GM19455 (cell line): ENCODE measurements around the gene ATG3.
A peak's percentile ranks its signal among the peaks of the same experiment; 100 is the strongest.
"Not testable (repeated sequence)": the region's sequence is repeated elsewhere in the genome, so short reads cannot be mapped to it uniquely, and the experiment has no call there.

ENCODE experiments used
- ATAC-seq: cut with Tn5 transposase; IDR thresholded peaks from one replicate; pipeline ENCODE4 v1.9.1; 2021; ENCODE audit not compliant: unreplicated experiment

Gene ATG3

DNA sequence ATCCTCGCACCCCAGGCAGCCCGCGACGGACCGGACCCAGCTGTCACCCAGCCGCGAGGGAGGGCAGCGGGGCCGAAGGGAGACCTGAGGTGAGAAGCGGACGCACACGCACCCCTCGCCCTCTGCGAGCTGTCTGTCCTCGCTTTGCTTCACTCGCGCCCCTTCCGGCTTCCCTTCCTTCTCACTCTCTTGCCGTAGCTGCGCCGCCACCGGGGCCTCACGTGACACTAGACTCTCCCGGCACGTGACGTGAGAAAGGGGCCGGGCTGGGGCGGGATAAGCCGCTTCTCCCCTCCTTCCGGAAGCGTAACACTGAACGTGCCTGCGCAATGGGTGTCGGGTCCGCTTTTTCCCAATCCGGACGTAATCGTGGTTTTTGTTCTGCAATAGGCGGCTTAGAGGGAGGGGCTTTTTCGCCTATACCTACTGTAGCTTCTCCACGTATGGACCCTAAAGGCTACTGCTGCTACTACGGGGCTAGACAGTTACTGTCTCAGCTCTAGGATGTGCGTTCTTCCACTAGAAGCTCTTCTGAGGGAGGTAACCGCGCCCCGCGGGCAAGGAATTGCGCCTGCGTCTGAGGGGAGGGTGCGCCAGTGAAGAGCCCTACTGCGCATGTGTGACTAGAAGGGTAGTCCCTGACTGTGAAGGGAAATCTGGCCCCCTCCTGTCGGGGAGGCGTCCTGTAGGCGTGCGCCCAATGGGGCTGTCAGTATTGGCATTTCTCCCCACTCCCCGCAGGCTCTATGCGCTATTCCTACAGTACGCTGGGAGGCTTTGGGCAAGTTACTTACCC lies at the start of gene ATG3, which contains the start of gene SLC35A5:
Gene ATG3 (minus strand): TSS at position 229 of the 796 bp plus-strand sequence. CDS start 434 bp downstream, outside the sequence.
Gene SLC35A5 (plus strand): TSS at position 312 of the 796 bp plus-strand sequence. CDS start 1,359 bp downstream, outside the sequence.
- peak; percentile 83 for ATAC-seq

DNA sequence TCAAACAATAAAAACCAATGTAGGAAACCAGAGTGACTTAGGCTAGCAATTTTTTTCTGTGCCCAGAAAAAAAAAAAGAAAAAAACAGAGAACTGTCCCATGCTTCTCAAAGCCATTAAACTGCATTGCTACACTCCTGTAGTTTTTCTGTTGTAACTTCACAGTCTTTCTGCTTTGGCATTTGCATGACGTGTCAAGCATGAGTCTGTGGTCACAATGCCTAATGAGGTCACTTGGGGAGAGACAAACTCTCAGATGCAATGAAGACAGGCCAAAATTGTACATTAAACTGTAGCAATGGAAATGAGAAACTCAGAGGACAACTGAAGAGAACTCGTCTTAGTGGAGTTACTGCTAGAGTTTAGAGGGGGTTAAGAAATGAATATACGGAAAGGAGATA lies 48.4 kb upstream of the ATG3 start:
- ATAC-seq, result no peak

DNA sequence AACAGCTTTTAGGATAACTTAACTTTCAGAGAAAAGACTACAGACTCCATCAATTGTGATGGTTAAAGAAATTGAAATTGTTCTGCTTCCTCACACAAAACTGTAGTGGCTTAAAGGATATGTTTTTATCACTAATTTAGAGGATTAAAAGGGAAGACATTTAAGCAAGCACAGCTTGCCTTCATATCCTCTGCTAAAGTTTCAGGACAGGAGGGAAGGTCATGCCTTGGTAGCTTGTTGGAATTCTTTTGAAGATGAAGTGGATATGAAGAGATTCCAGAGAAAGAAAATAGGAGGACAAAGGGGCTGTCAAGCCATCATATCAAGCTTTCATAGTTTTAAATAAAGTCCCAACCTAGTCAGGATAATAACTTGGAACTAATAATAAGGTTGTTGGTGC lies 46.1 kb upstream of the ATG3 start:
- ATAC-seq, result no peak

DNA sequence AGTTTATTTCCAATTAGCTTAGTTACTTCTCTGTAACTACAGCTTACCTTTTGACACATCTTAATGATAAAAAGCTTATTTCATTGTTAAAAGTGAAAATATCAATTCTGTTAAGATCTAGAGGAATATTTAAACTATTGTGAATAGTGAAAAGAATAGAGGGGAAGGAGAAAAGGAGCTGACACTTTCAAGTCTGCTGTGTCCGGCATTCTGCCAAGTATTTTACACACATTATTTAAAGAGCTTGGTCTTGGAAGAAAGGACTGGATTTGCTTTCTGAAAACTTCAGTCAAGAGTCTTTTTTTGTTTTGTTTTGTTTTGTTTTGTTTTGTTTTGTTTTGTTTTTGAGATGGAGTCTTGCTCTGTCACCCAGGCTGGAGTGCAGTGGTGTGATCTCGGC lies 44.3 kb upstream of the ATG3 start:
- ATAC-seq, result no peak

DNA sequence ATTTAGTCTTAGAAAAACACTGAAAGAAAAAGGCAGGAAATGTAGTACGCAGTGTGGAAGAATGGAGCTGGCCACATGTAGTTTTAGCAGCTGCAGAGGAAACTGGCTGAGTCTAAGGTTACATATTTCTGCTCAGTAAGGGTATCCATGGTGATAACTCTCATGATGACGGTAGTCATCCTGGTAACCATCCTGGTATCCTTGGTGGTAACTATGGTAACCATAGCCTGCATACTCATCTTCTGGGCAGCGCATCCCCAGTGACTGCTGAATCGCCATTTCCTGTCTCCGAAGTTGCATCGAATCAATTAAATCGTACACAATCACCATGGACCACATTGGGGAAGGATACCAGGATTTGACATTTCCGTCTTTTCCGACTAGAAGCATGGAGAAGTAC lies 43.5 kb upstream of the ATG3 start:
- no peak for ATAC-seq

DNA sequence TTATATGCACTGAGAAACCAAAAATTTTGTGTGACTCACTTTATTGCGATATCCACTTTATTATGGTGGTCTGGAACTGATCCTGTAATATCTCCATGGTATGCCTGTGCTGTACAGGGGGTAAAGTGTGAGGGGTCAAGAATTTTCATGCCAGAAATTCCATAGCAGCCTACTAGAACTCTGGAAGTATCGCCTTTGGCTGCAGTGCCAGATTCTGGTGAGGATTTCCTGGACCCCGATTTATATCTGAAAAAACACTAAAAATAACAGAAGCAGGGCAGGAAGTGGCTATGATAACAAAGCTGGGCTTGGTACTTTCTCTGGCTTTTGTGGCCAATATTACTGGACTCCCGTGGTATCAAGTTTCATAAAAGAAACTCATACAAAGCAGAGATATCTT lies 42.8 kb upstream of the ATG3 start:
- ATAC-seq, result no peak

DNA sequence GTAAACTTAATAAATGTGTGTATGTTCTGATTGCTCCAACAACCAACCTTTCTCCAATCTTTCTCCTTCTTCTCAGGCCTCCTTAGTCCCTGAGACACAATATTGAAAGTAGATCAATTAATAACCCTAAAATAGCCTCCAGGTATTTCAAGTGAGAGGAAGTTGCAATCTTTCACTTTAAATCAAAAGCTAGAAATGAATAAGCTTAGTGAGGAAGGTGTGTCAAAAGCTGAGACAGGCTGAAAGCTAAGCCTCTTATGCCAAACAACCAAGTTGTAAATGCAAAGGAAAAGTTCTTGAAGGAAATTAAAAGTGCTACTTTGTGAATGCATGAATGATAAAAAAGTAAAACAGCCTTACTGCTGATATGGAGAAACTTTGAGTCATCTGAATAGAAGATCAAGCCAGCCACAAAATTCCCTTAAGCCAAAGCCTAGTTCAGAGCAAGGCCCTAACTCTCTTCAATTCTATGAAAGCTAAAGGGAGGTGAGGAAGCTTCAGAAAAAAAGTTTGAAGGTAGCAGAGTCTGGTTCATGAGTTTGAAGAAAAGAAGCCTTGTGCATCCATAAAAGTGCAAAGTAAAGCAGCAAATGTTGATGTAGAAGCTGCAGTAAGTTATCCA lies 40.6 kb upstream of the ATG3 start:
- peak; percentile 81 for ATAC-seq

DNA sequence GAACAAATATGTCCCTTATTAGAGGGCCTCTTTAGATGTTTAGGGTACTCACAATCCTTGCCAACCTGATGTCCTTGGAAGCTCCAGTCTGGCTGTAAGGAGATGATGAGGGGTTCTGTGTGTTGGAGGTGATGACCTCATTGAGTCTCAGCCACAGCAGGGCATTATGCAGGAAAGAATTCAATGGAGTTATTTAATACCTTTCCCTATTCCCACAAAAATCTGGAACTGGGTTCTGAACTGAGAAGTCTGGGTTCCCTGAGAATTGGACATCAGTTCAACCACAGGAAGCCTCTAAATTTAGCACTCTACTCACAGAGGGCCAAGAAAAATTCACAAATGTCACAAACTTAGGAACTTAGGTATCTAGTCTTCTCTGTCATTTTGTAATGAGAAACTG lies 37.0 kb upstream of the ATG3 start:
- no peak for ATAC-seq

DNA sequence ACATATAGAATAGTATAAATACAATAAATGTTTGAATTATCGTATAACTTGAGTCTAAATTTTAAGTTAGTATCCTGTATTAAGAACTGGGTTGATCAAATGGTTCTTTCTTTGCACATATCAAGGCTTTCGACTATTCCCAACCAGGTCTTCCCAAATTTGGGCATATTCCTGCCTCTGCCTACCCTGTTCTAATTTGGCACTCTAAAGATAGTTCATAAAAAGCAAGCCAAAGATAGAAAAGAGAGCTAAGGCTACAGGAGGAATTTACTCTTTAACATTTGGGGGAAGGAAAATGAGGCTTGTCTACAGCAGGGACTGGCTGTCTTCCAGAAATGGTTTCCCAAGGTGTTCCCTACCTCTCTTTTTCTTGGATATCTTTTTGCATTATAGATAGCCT lies 36.2 kb upstream of the ATG3 start:
- ATAC-seq, result no peak

DNA sequence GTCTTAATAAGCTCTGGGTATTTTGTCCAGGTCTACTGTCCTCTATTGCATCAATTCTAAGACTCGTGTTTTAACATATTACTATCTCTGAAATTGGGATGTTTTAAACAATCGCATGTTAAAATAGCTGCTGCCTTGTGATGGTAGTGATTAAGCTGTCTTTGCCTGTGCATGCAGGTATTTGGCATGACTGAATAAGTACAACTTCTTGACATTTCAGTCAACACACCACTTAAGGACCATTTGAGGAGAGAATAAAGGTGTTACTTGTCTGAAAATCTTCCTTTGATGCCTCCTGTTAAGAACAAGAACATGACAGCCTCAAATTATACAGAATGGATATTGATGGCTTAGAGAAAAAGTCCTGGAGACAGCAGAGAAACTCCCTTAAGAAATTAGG lies 33.1 kb upstream of the ATG3 start:
- no peak for ATAC-seq

DNA sequence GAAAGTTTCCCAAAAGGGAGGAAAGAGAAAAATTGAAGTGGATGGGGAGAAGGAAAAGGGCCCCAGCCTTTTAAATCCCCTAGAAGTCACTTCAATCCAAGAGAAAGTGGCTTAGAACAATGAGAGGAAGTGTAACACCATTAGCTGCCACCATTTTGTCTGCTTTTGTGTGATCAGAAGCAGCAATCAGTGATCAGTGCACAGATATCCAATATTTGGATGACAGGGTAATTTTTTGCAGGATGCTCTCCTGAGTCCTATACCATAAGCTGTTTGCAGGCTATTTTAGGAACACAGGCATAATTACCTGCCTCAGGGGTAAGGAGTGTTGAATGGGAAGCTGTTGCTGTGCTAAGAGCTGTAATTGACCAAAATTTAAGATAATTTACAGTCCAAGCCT lies 31.5 kb upstream of the ATG3 start:
- ATAC-seq, result no peak

DNA sequence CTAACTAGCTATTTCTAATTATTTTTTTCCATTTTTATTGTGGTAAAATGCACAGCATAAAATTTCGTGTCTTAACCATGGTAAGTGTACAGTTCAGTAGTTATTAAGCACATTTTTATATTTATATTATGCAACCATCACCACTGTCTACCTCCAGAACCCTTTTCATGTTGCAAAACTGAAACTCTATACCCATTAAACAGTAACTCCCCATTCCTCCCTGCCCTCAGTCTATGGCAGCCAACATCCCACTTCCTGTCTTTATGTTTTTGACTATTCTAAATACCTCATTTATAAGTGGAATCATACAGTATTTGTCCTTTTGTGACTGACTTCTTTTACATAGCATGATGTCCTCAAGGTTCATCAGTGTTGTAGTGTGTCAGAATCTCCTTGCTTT lies 25.6 kb upstream of the ATG3 start:
- ATAC-seq, result no peak

DNA sequence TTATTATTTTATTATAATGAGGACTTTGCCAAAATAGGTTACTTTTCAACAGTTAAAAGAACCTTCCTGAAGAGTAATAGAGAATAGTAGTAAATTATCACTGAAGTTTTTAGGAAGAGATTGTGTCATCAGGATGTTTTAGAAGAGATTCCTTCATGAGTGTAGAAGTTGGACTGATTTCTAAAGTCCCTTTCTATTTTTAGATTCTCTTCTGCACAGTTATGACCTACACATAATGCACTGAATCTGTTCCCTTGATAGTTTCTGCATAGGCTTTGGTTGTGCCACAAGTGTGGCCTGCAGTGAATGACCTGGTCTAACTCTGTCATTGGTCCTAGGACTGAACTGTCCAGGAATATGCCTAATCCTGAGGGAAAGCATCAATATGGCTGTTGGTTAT lies 24.0 kb upstream of the ATG3 start:
- no peak for ATAC-seq

DNA sequence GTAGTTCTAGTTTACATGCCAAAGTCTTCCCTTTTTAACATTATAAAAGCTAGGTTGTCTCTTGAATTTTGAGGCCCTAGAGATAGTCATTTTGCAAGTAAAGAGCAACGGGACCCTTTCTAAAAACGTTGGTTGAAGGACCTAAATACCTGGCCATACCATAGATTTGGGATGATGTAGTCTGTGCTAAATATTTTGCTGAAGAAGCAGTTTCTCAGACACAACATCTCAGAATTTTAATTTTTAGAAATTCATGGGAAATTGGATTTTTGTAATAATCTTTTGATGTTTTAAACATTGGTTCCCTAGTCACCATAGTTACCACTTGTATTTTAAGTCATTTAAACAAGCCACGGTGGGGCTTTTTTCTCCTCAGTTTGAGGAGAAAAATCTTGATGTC lies 21.3 kb upstream of the ATG3 start:
- ATAC-seq, result no peak

DNA sequence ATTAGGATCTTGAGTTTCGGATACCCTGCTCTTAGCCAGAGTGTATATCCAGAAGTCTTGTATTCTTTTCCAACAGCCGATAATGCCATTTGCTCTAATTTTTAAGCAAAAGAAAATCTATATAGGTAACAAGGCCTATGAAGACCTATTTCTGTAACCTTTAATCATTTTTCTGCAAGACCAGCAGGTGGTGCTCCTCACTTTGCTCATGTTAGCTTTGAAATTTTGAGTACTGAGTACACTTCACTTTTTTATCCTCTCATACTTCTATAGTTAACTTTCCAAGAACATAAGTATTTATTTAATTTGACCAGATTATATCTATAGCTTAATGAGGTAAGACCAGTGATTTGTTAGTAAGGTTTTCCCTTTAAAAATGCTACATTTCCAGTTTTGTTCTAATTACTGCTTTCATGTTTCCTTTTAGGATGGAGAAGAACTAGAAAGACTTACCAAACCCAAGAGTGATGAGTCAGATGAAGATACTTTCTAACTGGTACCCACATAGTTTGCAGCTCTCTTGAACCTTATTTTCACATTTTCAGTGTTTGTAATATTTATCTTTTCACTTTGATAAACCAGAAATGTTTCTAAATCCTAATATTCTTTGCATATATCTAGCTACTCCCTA lies 20.6 kb upstream of the ATG3 start:
- ATAC-seq, result no peak

DNA sequence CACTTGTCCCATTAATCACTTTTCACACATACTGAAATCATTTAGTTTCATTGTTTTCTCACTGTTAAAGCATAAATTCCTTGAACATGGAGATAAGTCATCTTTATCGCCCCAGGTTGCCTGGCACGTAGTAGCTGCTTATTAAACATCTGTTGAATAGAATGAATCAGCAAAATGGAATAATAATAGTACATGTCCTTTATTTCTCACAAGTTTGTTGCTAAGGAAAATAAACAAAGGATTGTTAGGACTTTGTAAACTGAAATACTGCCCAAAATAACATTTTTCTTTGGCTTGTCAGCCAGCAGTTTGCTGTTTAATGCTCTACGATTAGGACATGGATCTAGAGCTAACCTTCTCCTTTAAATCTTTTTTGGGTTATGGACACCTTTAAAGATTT lies 17.9 kb upstream of the ATG3 start:
- ATAC-seq, result no peak

DNA sequence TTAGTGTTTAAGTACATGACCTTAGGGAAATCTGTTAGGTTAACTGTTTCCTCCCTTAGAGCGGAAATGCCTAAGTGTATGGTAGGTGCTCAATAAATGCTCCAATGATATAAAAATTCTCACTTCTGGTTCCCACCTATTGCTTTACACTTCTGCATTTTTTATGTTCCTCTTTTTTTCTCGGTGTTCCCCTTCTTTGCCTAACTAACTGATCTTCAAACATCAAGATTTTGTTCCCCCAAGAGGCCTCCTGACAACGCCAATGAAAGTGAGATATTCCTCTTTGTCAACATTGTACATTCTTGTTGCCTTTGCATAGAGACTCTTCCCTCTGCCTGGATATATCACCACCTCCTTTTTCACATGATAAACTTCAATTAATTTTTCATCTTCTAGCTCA lies 17.5 kb upstream of the ATG3 start:
- no peak for ATAC-seq

DNA sequence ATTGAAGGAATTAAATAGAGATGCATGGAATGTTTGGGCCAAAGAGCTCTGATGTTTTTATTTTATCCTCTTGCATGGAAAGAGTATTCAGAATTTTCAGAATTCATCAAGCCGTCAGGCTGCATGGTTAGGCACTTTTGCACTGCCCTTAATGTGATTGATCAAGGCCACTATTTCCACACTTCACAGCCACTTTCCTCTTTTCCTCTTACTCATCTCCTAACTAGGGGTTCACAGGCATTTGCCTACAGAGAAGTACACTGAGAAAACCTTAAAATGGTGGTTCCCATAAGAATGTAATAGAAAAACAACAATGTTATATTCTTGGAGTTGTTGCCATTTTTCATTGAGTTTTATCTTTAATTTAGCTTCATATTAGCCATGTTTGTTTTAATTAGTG lies 10.9 kb upstream of the ATG3 start:
- ATAC-seq, result no peak

DNA sequence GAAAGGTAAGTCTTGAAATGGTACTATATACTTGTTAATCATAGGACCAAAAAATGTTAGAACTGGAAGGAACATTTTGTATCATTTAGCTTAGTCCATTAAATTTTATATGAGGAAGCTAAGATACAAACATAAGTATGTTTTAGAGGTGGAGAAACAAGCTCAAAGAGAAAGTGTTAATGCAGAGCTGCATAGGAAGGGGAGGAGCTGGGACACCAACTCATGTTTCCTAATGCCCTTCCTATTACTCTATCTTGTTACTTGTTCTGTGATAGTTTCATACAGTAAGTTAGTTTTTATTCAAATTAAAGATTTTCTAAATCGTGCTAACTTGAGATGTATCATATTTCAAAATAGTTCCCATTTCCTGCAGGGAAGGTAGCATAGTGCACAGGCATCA lies 7.5 kb upstream of the ATG3 start:
- no peak for ATAC-seq

DNA sequence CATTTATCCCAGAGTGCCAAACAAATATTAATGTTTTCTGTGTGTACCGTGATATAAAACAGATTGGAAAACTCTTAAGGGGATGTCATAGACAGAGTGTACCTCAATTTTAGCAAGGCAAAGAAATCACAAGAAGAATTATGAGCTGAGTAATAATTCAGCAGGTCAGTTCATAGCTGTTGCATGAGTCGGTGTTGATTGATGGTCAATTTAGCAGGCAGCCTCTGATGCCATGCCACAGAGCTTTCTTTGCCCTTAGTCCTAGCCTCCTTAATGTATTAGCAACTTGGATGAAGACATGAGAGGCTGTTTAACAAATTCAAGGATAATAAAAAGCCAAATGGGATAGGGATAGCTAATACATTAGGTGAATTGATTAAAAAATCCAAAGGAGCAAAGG lies 6.9 kb upstream of the ATG3 start:
- ATAC-seq, result no peak

DNA sequence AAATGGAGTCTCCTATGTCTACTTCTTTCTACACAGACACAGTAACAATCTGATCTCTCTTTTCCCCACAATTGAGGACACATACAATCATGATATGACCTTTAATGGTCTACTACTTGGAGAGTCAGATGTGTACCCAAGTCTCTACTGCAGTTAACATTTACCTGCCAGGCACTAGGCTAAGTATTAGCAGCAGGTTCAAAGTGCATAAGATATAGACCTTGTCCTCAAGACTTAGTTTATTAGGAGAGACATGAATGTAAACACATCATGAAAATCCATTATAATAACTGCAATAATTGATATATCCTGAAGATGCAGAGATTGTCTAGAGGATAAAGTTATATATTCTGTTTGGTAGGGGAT lies 3.2 kb upstream of the ATG3 start:
- ATAC-seq, result no peak

DNA sequence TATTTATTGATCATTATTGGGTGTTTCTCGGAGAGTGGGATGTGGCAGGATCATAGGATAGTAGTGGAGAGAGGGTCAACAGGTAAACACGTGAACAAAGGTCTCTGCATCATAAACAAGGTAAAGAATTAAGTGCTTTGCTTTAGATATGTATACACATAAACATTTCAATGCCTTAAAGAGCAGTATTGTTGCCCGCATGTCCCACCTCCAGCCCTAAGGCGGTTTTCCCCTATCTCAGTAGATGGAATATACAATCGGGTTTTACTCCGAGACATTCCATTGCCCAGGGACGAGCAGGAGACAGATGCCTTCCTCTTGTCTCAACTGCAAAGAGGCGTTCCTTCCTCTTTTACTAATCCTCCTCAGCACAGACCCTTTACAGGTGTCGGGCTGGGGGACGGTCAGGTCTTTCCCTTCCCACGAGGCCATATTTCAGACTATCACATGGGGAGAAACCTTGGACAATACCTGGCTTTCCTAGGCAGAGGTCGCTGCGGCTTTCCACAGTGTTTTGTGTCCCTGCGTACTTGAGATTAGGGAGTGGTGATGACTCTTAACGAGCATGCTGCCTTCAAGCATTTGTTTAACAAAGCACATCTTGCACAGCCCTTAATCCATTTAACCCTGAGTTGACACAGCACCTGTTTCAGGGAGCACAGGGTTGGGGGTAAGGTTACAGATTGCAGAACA lies 2.6 kb upstream of the ATG3 start:
- not testable (repeated sequence) for ATAC-seq
